ENCODE results near the gene DHRS12.

GRCh38 chr13:51823863-51824262, 19.9 kb upstream of the DHRS12 start:
- no peak for TF ChIP-seq EZH2 (IDR thresholded peaks at IDR 0.05; ENCODE audit: borderline replicate concordance, low read length)
- TF ChIP-seq CTCF (IDR thresholded peaks at IDR 0.05; ENCODE audit: low read length): no peak

Data from OCI-LY1 (cell line).